SW 1271 (cell line): ENCODE results near the gene RRP8.
A peak's percentile ranks its signal among the peaks of the same experiment; 100 is the strongest.

Experiments
- DNase-seq, 2 experiments: peaks; one replicate each; lab custom pipeline; 2025; lab: John Stamatoyannopoulos, UW

Gene RRP8

GRCh38 chr11:6603287-6604080, at the start of gene RRP8, which contains the start of gene ILK:
TSS of gene RRP8 (minus strand) at chr11:6603616. CDS start at chr11:6603502, 114 bp downstream.
TSS of gene ILK (plus strand) at chr11:6603774. CDS start at chr11:6604272, 498 bp downstream.
- peak; percentile 74 to 85 for DNase-seq

GRCh38 chr11:6653097-6653496, 49.7 kb upstream of the RRP8 start:
- no peak for DNase-seq

- DNase-seq = no peak
These were observed 48.8 kb upstream of the RRP8 start for GRCh38 chr11:6652182-6652581.

- no peak for DNase-seq
These were observed 47.6 kb upstream of the RRP8 start for GRCh38 chr11:6650980-6651379.

- DNase-seq = no peak
These were observed 46.7 kb upstream of the RRP8 start for GRCh38 chr11:6650104-6650503.

GRCh38 chr11:6648501-6648900, 45.1 kb upstream of the RRP8 start:
- no peak for DNase-seq

GRCh38 chr11:6647836-6648235, 44.4 kb upstream of the RRP8 start:
- DNase-seq = no peak

GRCh38 chr11:6646918-6647679, 43.7 kb upstream of the RRP8 start:
- no peak for DNase-seq

GRCh38 chr11:6646576-6646917, 43.1 kb upstream of the RRP8 start:
- DNase-seq = no peak

GRCh38 chr11:6646071-6646470, 42.7 kb upstream of the RRP8 start:
- no peak for DNase-seq

GRCh38 chr11:6642957-6643356, 39.5 kb upstream of the RRP8 start:
- no peak for DNase-seq

GRCh38 chr11:6640985-6641701, 37.7 kb upstream of the RRP8 start:
- no peak for DNase-seq

- no peak for DNase-seq
These were observed 36.9 kb upstream of the RRP8 start for GRCh38 chr11:6640036-6640984.

- no peak for DNase-seq
These were observed 35.0 kb upstream of the RRP8 start for GRCh38 chr11:6638429-6638828.

GRCh38 chr11:6637871-6638270, 34.5 kb upstream of the RRP8 start:
- DNase-seq = no peak

GRCh38 chr11:6636480-6636879, 33.1 kb upstream of the RRP8 start:
- DNase-seq = no peak

- no peak for DNase-seq
These were observed 31.9 kb upstream of the RRP8 start for GRCh38 chr11:6635082-6635932.

- DNase-seq = no peak
These were observed 31.1 kb upstream of the RRP8 start for GRCh38 chr11:6634534-6634933.

- no peak for DNase-seq
These were observed 30.3 kb upstream of the RRP8 start for GRCh38 chr11:6633422-6634408.
